ENCODE data around the gene DSG2. TPM values are rescaled to one million over a fixed set of nuclear protein-coding genes. Genes with fewer than 3 reads are reported as not detected.

The DSG2 gene
- total RNA-seq, 1 donor from 2014 or later = 10.5 TPM

GRCh38 chr18:31546476-31546875 lies 48.5 kb downstream of the DSG2 start:
- no peak for TF ChIP-seq CTCF (IDR thresholded peaks at IDR 0.05)
- intact Hi-C loops (cut with DNase I) = no loop called here

GRCh38 chr18:31548853-31549252 lies 50.9 kb downstream of the DSG2 start:
- no peaks in the 10 kb centered on the region for H3K4me1 ChIP-seq
- DNase-seq (ENCODE audit: low spot score in 2 of 2) = no peak
- no peaks in the 10 kb centered on the region for H3K27me3 ChIP-seq
- TF ChIP-seq CTCF (IDR thresholded peaks at IDR 0.05) = no peak
- H3K9me3 ChIP-seq = no peaks in the 10 kb centered on the region
- no peak overlapping the region for H3K4me3 ChIP-seq
- intact Hi-C loops (cut with DNase I) = no loop called here
- no peaks in the 10 kb centered on the region for H3K36me3 ChIP-seq
- H3K27ac ChIP-seq = no peak overlapping the region

More at GRCh38 chr18:31546476-31546875, 48.5 kb downstream of the DSG2 start:
- Histone ChIP-seq H3K4me1 (no peaks in the 10 kb centered on the region), H3K9me3 (no peaks in the 10 kb centered on the region), H3K4me3 (no peak overlapping the region), H3K27me3 (no peaks in the 10 kb centered on the region), H3K36me3 (no peaks in the 10 kb centered on the region), H3K27ac (no peak overlapping the region)
- no peak for DNase-seq (ENCODE audit: low spot score in 2 of 2)

- Histone ChIP-seq H3K4me1 (no peaks in the 10 kb centered on the region), H3K27me3 (no peaks in the 10 kb centered on the region), H3K27ac (no peak overlapping the region), H3K9me3 (no peaks in the 10 kb centered on the region), H3K36me3 (no peaks in the 10 kb centered on the region), H3K4me3 (no peak overlapping the region)
- no peak for TF ChIP-seq CTCF (IDR thresholded peaks at IDR 0.05)
- intact Hi-C loops (cut with DNase I) = no loop called here
- no peak for DNase-seq (ENCODE audit: low spot score in 2 of 2)
Observed at GRCh38 chr18:31549416-31549815, 51.4 kb downstream of the DSG2 start.

- Histone ChIP-seq H3K4me3 (no peak overlapping the region), H3K27ac (no peak overlapping the region), H3K9me3 (no peaks in the 10 kb centered on the region), H3K27me3 (no peaks in the 10 kb centered on the region), H3K4me1 (no peaks in the 10 kb centered on the region), H3K36me3 (no peaks in the 10 kb centered on the region)
- no peak for TF ChIP-seq CTCF (IDR thresholded peaks at IDR 0.05)
- intact Hi-C loops (cut with DNase I) = no loop called here
- no peak for DNase-seq (ENCODE audit: low spot score in 2 of 2)
Observed at GRCh38 chr18:31551883-31552282, 53.9 kb downstream of the DSG2 start.

- no peak for DNase-seq (ENCODE audit: low spot score in 2 of 2)
- no peaks in the 10 kb centered on the region for H3K36me3 ChIP-seq
- intact Hi-C loops (cut with DNase I) = no loop called here
Observed at GRCh38 chr18:31553800-31554199, 55.8 kb downstream of the DSG2 start.

More at GRCh38 chr18:31553800-31554199, 55.8 kb downstream of the DSG2 start:
- no peak overlapping the region for H3K27ac ChIP-seq
- no peak for TF ChIP-seq CTCF (IDR thresholded peaks at IDR 0.05)
- no peaks in the 10 kb centered on the region for H3K4me1 ChIP-seq
- no peaks in the 10 kb centered on the region for H3K9me3 ChIP-seq
- no peaks in the 10 kb centered on the region for H3K27me3 ChIP-seq
- no peak overlapping the region for H3K4me3 ChIP-seq
